A549 (cell line): Measurements from ENCODE around the gene NCKIPSD. TPM values are rescaled to one million over a fixed set of nuclear protein-coding genes. Genes with fewer than 3 reads are reported as not detected.

ENCODE experiments used
- ATAC-seq, 2 experiments: fragments of 200-7000 bp in 1 of 2; fragments of >200 bp in 1 of 2; cut with Nextera tagmentation in 1 of 2; cut with Tn5 transposase in 1 of 2; 3 replicates each; pipeline versions ENCODE4 v1.8.0 to v1.9.1; 2018 to 2020; ENCODE audit warnings: mild to moderate bottlenecking in 1 of 2, moderate library complexity in 1 of 2
- CTCF ChIA-PET: fragments of 300-600 bp; sonication (Branson Sonifier 250); formaldehyde crosslinking; extraction: SDS; loops from one replicate; lab custom pipeline; 2021; ENCODE audit warnings: antibody characterized with exemption, inconsistent platforms; lab: Yijun Ruan, JAX
- POLR2A ChIA-PET: fragments of 350-600 bp; formaldehyde crosslinking; extraction: SDS; loops from one replicate; lab custom pipeline; 2021; ENCODE audit warnings: antibody characterized with exemption, inconsistent platforms; lab: Yijun Ruan, JAX
- DNase-seq, 2 experiments: peaks; one replicate each; pipeline versions ENCODE4 v3.0.0 to v3.0.0-alpha.2; 2011 to 2016; ENCODE audit warnings: low read depth in 1 of 2, low spot score in 1 of 2
- FAIRE-seq: peaks from 2 replicates; lab custom pipeline; 2011; peaks lifted over from hg19 to GRCh38; lab: Jason Lieb, UNC
- H3K27ac ChIP-seq, 2 experiments: fragments of >200 bp; sonication (Bioruptor Twin); formaldehyde crosslinking; 3 replicates each; pipeline ENCODE4 v1.5.1; 2016 to 2017
- H3K4me1 ChIP-seq: fragments of >200 bp; sonication (Bioruptor Twin); formaldehyde crosslinking; 3 replicates; pipeline ENCODE4 v1.6.1; 2016
- H3K4me2 ChIP-seq: fragments of >200 bp; sonication (Bioruptor Twin); formaldehyde crosslinking; 3 replicates; pipeline ENCODE4 v1.6.1; 2016
- H3K4me3 ChIP-seq: fragments of >200 bp; sonication (Bioruptor Twin); formaldehyde crosslinking; 3 replicates; pipeline ENCODE4 v1.5.1; 2016
- H3K9me3 ChIP-seq: fragments of >200 bp; sonication (Bioruptor Twin); formaldehyde crosslinking; 3 replicates; pipeline ENCODE4 v1.6.1; 2016
- BHLHE40 ChIP-seq: IDR thresholded peaks from 2 replicates; pipeline ENCODE4 v1.6.1; 2012; ENCODE audit warnings: low read depth, low read length, inconsistent platforms
- CEBPB ChIP-seq, 2 experiments: fragments of >200 bp in 1 of 2; sonication (Bioruptor Twin) in 1 of 2; formaldehyde crosslinking in 1 of 2; IDR thresholded peaks; 2 replicates each; pipeline ENCODE4 v1.6.1; 2012 to 2016
- CHD4 ChIP-seq: fragments of 200-600 bp; sonication (generic); IDR thresholded peaks from 2 replicates; pipeline ENCODE4 v1.6.1; 2016; ENCODE audit warnings: antibody characterized with exemption, mild to moderate bottlenecking, borderline replicate concordance
- EHF ChIP-seq: fragments of 250-450 bp; sonication (Bioruptor Pico); IDR thresholded peaks from 2 replicates; pipeline ENCODE4 v1.5.0; 2020; ENCODE audit warnings: mild to moderate bottlenecking
- EHMT2 ChIP-seq: fragments of 200-600 bp; sonication (generic); IDR thresholded peaks from 2 replicates; pipeline ENCODE4 v1.6.1; 2016; ENCODE audit warnings: antibody characterized with exemption, low read depth, mild to moderate bottlenecking, moderate library complexity
- EP300 ChIP-seq, 2 experiments: fragments of >200 bp; sonication (Bioruptor Twin); formaldehyde crosslinking; IDR thresholded peaks; 2 replicates in 1 of 2; 3 replicates in 1 of 2; pipeline ENCODE4 v1.6.1; 2016 to 2017
- FOSB ChIP-seq: fragments of 250-450 bp; sonication (Bioruptor Pico); IDR thresholded peaks from 2 replicates; pipeline ENCODE4 v1.5.0; 2020; ENCODE audit warnings: mild to moderate bottlenecking, moderate library complexity
- FOXS1 ChIP-seq: fragments of 250-450 bp; sonication (Bioruptor Pico); IDR thresholded peaks from 2 replicates; pipeline ENCODE4 v1.5.0; 2020; ENCODE audit warnings: mild to moderate bottlenecking, moderate library complexity
- HOXB13 ChIP-seq: fragments of 250-450 bp; sonication (Bioruptor Pico); IDR thresholded peaks from 2 replicates; pipeline ENCODE4 v1.5.0; 2020; ENCODE audit warnings: low read depth, mild to moderate bottlenecking, moderate library complexity
- JUN ChIP-seq, 2 experiments: fragments of >200 bp; sonication (Bioruptor Twin); formaldehyde crosslinking; IDR thresholded peaks; 2 replicates in 1 of 2; 3 replicates in 1 of 2; pipeline ENCODE4 v1.6.1; 2016 to 2017
- JUNB ChIP-seq: fragments of >200 bp; sonication (Bioruptor Twin); formaldehyde crosslinking; IDR thresholded peaks from 2 replicates; pipeline ENCODE4 v1.6.1; 2016
- KDM1A ChIP-seq: fragments of 200-600 bp; sonication (generic); IDR thresholded peaks from 2 replicates; pipeline ENCODE4 v1.6.1; 2016; ENCODE audit warnings: low read depth, mild to moderate bottlenecking
- MAFK ChIP-seq: fragments of 450-650 bp; IDR thresholded peaks from 2 replicates; pipeline ENCODE4 v1.6.1; 2014; ENCODE audit not compliant: partially characterized antibody
- NPAS2 ChIP-seq: fragments of 250-450 bp; sonication (Bioruptor Pico); IDR thresholded peaks from 2 replicates; pipeline ENCODE4 v1.8.0; 2022; ENCODE audit warnings: mild to moderate bottlenecking, moderate library complexity, borderline replicate concordance
- PHF8 ChIP-seq: fragments of 200-600 bp; sonication (generic); IDR thresholded peaks from 2 replicates; pipeline ENCODE4 v1.6.1; 2016; ENCODE audit warnings: low read depth, mild to moderate bottlenecking, antibody characterized with exemption, moderate library complexity, borderline replicate concordance
- POLR2AphosphoS2 ChIP-seq: conservative IDR thresholded peaks from 2 replicates; pipeline ENCODE4 v1.6.1; 2012; ENCODE audit warnings: low read length, improper control_type of control experiment, inconsistent platforms
- RAD21 ChIP-seq, 2 experiments: fragments of >200 bp in 1 of 2; sonication (Bioruptor Twin) in 1 of 2; formaldehyde crosslinking in 1 of 2; IDR thresholded peaks in 1 of 2; conservative IDR thresholded peaks in 1 of 2; 2 replicates in 1 of 2; 3 replicates in 1 of 2; pipeline ENCODE4 v1.6.1; 2012 to 2018; ENCODE audit warnings: inconsistent platforms in 1 of 2
- RFX5 ChIP-seq: fragments of 450-650 bp; IDR thresholded peaks from 2 replicates; pipeline ENCODE4 v1.7.1; 2014; ENCODE audit warnings: antibody characterized with exemption, mild to moderate bottlenecking, moderate library complexity
- SMC3 ChIP-seq: fragments of >200 bp; sonication (Bioruptor Twin); formaldehyde crosslinking; IDR thresholded peaks from 3 replicates; pipeline ENCODE4 v1.6.1; 2018; ENCODE audit warnings: inconsistent platforms
- SREBF2 ChIP-seq: fragments of 450-650 bp; IDR thresholded peaks from 2 replicates; pipeline ENCODE4 v1.6.1; 2014; ENCODE audit warnings: mild to moderate bottlenecking, moderate library complexity
- WGBS: methylation state at CpG from one replicate; pipeline ENCODE4 v1.1.6; 2017; ENCODE audit errors: missing lambda C conversion rate; 5-methylcytosine and 5-hydroxymethylcytosine counted together
- polyA plus RNA-seq, 4 experiments: library from polyadenylated mRNA; depleted of rRNA in 3 of 4; stranded (reverse); fragments of >200 nt; fragmentation: RNase III in 1 of 4; extraction: RNeasy Plus Mini Kit Qiagen cat#74134 plus additional on column Dnase treatment in 1 of 4; gene quantifications; 2 replicates in 3 of 4; 3 replicates in 1 of 4; pipeline ENCODE4 v1.2.3, GENCODE V29; 2011 to 2017
- TF ChIP-seq, protein P1 (sequence below): fragments of >200 bp; sonication (Bioruptor Twin); formaldehyde crosslinking; IDR thresholded peaks from 3 replicates; pipeline ENCODE4 v1.5.1; 2016
- TF ChIP-seq, protein P2 (sequence below): fragments of >200 bp; sonication (Bioruptor Twin); formaldehyde crosslinking; IDR thresholded peaks from 3 replicates; pipeline ENCODE4 v1.6.1; 2016
- TF ChIP-seq, protein P3 (sequence below): fragments of 250-450 bp; sonication (Bioruptor Pico); IDR thresholded peaks from 2 replicates; pipeline ENCODE4 v1.5.0; 2020; ENCODE audit warnings: low read depth, mild to moderate bottlenecking, moderate library complexity

Gene NCKIPSD
- polyA plus RNA-seq, 2 of the 4 experiments (the other 2 are of a cell fraction) = 10.2 to 10.9 TPM

DNA sequence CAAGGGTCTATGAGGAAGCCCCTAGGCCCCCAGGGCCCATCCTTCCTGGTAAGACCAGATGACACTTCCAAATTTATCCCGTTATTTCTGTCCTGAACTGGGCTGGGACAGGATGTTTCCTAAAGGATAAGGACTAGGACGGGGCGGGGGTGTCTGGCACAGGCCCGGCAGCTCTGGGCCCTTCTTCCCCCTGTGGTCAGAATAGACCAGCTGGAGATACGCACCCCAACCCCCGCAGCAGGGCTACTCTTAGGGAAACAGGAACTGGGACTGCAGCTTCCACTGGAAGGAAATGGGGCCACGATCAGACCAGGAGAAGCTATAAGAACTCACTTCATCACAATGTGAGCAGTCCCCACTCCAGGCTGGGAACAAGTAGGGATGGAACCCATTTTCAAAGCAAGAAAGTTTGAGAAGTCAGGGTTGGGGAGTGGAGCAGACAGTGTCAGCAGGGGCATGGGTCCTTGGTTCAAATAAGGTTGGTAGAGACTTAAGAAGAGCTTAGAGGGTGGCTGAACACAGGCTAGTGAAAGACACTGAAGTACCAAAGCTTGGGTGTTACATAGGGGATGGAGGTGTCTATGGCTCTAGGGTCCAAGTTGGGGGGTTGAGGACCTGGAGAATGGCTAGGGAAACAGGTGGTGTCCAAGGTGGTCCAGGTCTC, 1.1 kb downstream of the NCKIPSD start (continued):
- TF ChIP-seq, protein P1, sequence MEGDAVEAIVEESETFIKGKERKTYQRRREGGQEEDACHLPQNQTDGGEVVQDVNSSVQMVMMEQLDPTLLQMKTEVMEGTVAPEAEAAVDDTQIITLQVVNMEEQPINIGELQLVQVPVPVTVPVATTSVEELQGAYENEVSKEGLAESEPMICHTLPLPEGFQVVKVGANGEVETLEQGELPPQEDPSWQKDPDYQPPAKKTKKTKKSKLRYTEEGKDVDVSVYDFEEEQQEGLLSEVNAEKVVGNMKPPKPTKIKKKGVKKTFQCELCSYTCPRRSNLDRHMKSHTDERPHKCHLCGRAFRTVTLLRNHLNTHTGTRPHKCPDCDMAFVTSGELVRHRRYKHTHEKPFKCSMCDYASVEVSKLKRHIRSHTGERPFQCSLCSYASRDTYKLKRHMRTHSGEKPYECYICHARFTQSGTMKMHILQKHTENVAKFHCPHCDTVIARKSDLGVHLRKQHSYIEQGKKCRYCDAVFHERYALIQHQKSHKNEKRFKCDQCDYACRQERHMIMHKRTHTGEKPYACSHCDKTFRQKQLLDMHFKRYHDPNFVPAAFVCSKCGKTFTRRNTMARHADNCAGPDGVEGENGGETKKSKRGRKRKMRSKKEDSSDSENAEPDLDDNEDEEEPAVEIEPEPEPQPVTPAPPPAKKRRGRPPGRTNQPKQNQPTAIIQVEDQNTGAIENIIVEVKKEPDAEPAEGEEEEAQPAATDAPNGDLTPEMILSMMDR = no peak
- TF ChIP-seq EHMT2 (no peak), POLR2AphosphoS2 (no peak), CEBPB (IDR thresholded peaks at IDR 0.05) (no peak), BHLHE40 (no peak), MAFK (no peak)

DNA sequence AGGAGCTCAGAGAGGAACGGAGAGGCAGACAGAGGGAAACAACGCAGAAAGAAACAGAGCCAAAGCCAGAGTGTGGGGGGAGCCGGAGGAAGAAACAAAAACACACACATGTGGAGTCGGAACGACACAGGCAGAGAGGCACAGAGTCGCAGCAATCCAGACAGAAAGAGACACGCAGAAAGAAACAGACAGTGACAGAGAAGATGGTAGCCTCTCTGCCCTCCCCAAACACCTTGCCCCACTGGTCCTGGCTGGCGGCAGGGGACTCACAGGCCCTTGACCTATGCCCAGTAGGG, 1.7 kb downstream of the NCKIPSD start:
- no peak overlapping the region for H3K4me3 ChIP-seq
- ATAC-seq (no peak), FAIRE-seq (no peak), DNase-seq (no peak)
- POLR2A ChIA-PET = no interaction called here
- peak overlapping the region in 1 of 2 experiments; percentile 94; a peak in 1 of 6 replicates for H3K27ac ChIP-seq
- H3K4me1 ChIP-seq = peaks cover 30% of the 10 kb centered on the region
- no peaks in the 10 kb centered on the region for H3K9me3 ChIP-seq
- WGBS = 97% methylated on average over 8 of the region's 8 CpGs
- TF ChIP-seq FOSB = no peak
- no peak for TF ChIP-seq EHF (CRISPR knock-in tag)
- no peak for TF ChIP-seq EP300 (IDR thresholded peaks at IDR 0.05)
- no peak for TF ChIP-seq MAFK
- TF ChIP-seq RAD21 (conservative IDR thresholded peaks at IDR 0.05 in 1 of 2, IDR thresholded peaks at IDR 0.05 in 1 of 2) = no peak
- no peak for TF ChIP-seq FOXS1 (CRISPR knock-in tag)
- TF ChIP-seq CEBPB (IDR thresholded peaks at IDR 0.05) = no peak
- no peak for TF ChIP-seq SMC3
- TF ChIP-seq CHD4 = no peak
- TF ChIP-seq, protein P1 = no peak
- no peak for TF ChIP-seq SREBF2
- TF ChIP-seq JUN (IDR thresholded peaks at IDR 0.05) = no peak
- no peak for TF ChIP-seq RFX5
- TF ChIP-seq NPAS2 (CRISPR knock-in tag) = no peak
- TF ChIP-seq PHF8 = no peak
- TF ChIP-seq, protein P2, sequence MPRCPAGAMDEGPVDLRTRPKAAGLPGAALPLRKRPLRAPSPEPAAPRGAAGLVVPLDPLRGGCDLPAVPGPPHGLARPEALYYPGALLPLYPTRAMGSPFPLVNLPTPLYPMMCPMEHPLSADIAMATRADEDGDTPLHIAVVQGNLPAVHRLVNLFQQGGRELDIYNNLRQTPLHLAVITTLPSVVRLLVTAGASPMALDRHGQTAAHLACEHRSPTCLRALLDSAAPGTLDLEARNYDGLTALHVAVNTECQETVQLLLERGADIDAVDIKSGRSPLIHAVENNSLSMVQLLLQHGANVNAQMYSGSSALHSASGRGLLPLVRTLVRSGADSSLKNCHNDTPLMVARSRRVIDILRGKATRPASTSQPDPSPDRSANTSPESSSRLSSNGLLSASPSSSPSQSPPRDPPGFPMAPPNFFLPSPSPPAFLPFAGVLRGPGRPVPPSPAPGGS = no peak
- TF ChIP-seq, protein P3, sequence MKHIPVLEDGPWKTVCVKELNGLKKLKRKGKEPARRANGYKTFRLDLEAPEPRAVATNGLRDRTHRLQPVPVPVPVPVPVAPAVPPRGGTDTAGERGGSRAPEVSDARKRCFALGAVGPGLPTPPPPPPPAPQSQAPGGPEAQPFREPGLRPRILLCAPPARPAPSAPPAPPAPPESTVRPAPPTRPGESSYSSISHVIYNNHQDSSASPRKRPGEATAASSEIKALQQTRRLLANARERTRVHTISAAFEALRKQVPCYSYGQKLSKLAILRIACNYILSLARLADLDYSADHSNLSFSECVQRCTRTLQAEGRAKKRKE = no peak
- no peak for TF ChIP-seq KDM1A
- no peak for TF ChIP-seq JUNB
- TF ChIP-seq HOXB13 (CRISPR knock-in tag) = no peak
- H3K4me2 ChIP-seq = peak overlapping the region; percentile 90
- CTCF ChIA-PET = interaction anchor here (1.0 to 2.3 kb wide), 5 partner anchors 13 to 56 kb away, joined by 4 to 13 read pairs (median 5); partner anchors contain the start of gene SLC26A6
